NCI-H345 treated with DMSO at 0.1 percent for 48 hours (cell line): ENCODE results near the gene TM9SF4.
"Not testable (repeated sequence)": the region's sequence is repeated elsewhere in the genome, so short reads cannot be mapped to it uniquely, and the experiment has no call there.

Experiments used
- DNase-seq: peaks from one replicate; lab custom pipeline; 2025; ENCODE audit not compliant: unreplicated experiment; lab: John Stamatoyannopoulos, UW

The TM9SF4 gene

GRCh38 chr20:32188376-32189122, 79.0 kb downstream of the TM9SF4 start:
- DNase-seq = no peak

GRCh38 chr20:32189123-32189410, 79.6 kb downstream of the TM9SF4 start:
- DNase-seq = no peak

- DNase-seq = peak; percentile 17
These were observed 80.4 kb downstream of the TM9SF4 start for GRCh38 chr20:32189691-32190615.

GRCh38 chr20:32190616-32191415, 81.3 kb downstream of the TM9SF4 start:
- DNase-seq = no peak

- DNase-seq = no peak
These were observed 81.9 kb downstream of the TM9SF4 start for GRCh38 chr20:32191422-32191821.

- DNase-seq = no peak
These were observed 82.4 kb downstream of the TM9SF4 start for GRCh38 chr20:32191873-32192272.

GRCh38 chr20:32192698-32193097, 83.2 kb downstream of the TM9SF4 start:
- DNase-seq = no peak

- not testable (repeated sequence) for DNase-seq
These were observed 83.8 kb downstream of the TM9SF4 start for GRCh38 chr20:32193336-32193735.

- no peak for DNase-seq
These were observed 84.5 kb downstream of the TM9SF4 start for GRCh38 chr20:32193996-32194395.

- no peak for DNase-seq
These were observed 86.1 kb downstream of the TM9SF4 start for GRCh38 chr20:32195581-32195980.

GRCh38 chr20:32196613-32197012, 87.1 kb downstream of the TM9SF4 start:
- not testable (repeated sequence) for DNase-seq

- DNase-seq = not testable (repeated sequence)
These were observed 87.6 kb downstream of the TM9SF4 start for GRCh38 chr20:32197136-32197535.

- no peak for DNase-seq
These were observed 89.5 kb downstream of the TM9SF4 start for GRCh38 chr20:32199006-32199405.

- no peak for DNase-seq
These were observed 91.9 kb downstream of the TM9SF4 start for GRCh38 chr20:32201296-32201976.

- no peak for DNase-seq
These were observed 92.5 kb downstream of the TM9SF4 start for GRCh38 chr20:32201977-32202363.

- DNase-seq = no peak
These were observed 94.1 kb downstream of the TM9SF4 start for GRCh38 chr20:32203356-32204204.

- DNase-seq = no peak
These were observed 94.9 kb downstream of the TM9SF4 start for GRCh38 chr20:32204205-32205109.

GRCh38 chr20:32205110-32205842, 95.8 kb downstream of the TM9SF4 start:
- DNase-seq = no peak
